ENCODE results near the gene RTP3.

The RTP3 gene

GRCh38 chr3:46466273-46466672 is 31.5 kb upstream of the RTP3 start:
- Histone ChIP-seq H2AFZ (ENCODE audit: low read depth, low read length, severe bottlenecking) (no peak overlapping the region), H3K27ac (ENCODE audit: low read depth, low read length) (no peak overlapping the region), H3K9ac (ENCODE audit: low read length) (no peak overlapping the region), H3K36me3 (ENCODE audit: low read length) (no peaks in the 10 kb centered on the region), H3K4me3 (ENCODE audit: insufficient read depth, low read length, poor library complexity, severe bottlenecking) (no peak overlapping the region), H3K27me3 (ENCODE audit: low read length) (no peaks in the 10 kb centered on the region), H3K79me2 (ENCODE audit: insufficient read depth, low read length) (no peaks in the 10 kb centered on the region), H3F3A (ENCODE audit: insufficient read depth) (no peaks in the 10 kb centered on the region), H3K9me2 (replicated peaks; ENCODE audit: insufficient read depth, low read length) (no peaks in the 10 kb centered on the region), H4K20me1 (ENCODE audit: low read depth, low read length) (no peaks in the 10 kb centered on the region), H3K4me2 (ENCODE audit: low read depth, low read length, poor library complexity, severe bottlenecking) (no peak overlapping the region), H3K9me3 (ENCODE audit: insufficient read depth, low read length) (no peaks in the 10 kb centered on the region)
- TF ChIP-seq, protein P1, sequence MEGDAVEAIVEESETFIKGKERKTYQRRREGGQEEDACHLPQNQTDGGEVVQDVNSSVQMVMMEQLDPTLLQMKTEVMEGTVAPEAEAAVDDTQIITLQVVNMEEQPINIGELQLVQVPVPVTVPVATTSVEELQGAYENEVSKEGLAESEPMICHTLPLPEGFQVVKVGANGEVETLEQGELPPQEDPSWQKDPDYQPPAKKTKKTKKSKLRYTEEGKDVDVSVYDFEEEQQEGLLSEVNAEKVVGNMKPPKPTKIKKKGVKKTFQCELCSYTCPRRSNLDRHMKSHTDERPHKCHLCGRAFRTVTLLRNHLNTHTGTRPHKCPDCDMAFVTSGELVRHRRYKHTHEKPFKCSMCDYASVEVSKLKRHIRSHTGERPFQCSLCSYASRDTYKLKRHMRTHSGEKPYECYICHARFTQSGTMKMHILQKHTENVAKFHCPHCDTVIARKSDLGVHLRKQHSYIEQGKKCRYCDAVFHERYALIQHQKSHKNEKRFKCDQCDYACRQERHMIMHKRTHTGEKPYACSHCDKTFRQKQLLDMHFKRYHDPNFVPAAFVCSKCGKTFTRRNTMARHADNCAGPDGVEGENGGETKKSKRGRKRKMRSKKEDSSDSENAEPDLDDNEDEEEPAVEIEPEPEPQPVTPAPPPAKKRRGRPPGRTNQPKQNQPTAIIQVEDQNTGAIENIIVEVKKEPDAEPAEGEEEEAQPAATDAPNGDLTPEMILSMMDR (IDR thresholded peaks at IDR 0.05; ENCODE audit: insufficient read depth, low read length, poor library complexity, severe bottlenecking), result no peak
- no peak for TF ChIP-seq EZH2phosphoT487 (conservative IDR thresholded peaks at IDR 0.05; ENCODE audit: low read length)

- no peaks in the 10 kb centered on the region for H3K36me3 ChIP-seq (ENCODE audit: low read length)
- no peaks in the 10 kb centered on the region for H4K20me1 ChIP-seq (ENCODE audit: low read depth, low read length)
- H3K79me2 ChIP-seq (ENCODE audit: insufficient read depth, low read length), result no peaks in the 10 kb centered on the region
- no peak overlapping the region for H3K4me2 ChIP-seq (ENCODE audit: low read depth, low read length, poor library complexity, severe bottlenecking)
- no peak overlapping the region for H3K27ac ChIP-seq (ENCODE audit: low read depth, low read length)
- H3K9me2 ChIP-seq (replicated peaks; ENCODE audit: insufficient read depth, low read length), result no peaks in the 10 kb centered on the region
- H3K9ac ChIP-seq (ENCODE audit: low read length), result no peak overlapping the region
- H3K9me3 ChIP-seq (ENCODE audit: insufficient read depth, low read length), result no peaks in the 10 kb centered on the region
- H3F3A ChIP-seq (ENCODE audit: insufficient read depth), result no peaks in the 10 kb centered on the region
- no peak for TF ChIP-seq EZH2phosphoT487 (conservative IDR thresholded peaks at IDR 0.05; ENCODE audit: low read length)
- TF ChIP-seq, protein P1 (IDR thresholded peaks at IDR 0.05; ENCODE audit: insufficient read depth, low read length, poor library complexity, severe bottlenecking), result no peak
- H3K4me3 ChIP-seq (ENCODE audit: insufficient read depth, low read length, poor library complexity, severe bottlenecking), result no peak overlapping the region
- H3K27me3 ChIP-seq (ENCODE audit: low read length), result no peaks in the 10 kb centered on the region
- no peak overlapping the region for H2AFZ ChIP-seq (ENCODE audit: low read depth, low read length, severe bottlenecking)
Observed at GRCh38 chr3:46466871-46467403, 30.8 kb upstream of the RTP3 start.

DNA sequence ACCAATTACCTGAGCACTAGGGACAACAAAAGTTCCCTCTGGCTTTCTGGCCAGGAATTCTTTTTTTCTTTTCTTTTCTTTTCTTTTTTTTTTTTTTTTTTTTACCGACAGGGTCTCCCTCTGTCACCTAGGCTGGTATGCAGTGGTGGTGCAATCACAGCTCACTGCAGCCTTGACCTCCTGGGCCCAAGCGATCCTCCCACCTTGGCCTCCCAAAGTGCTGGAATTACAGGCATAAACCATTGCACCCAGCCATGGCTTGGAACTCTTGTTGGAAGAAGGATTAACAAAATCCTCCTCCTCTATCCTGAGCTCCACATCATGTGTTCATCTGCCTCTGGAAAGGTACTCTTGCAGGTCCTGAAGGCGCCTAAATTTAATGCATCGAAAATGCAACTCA is 30.2 kb upstream of the RTP3 start:
- no peak overlapping the region for H2AFZ ChIP-seq (ENCODE audit: low read depth, low read length, severe bottlenecking)
- no peaks in the 10 kb centered on the region for H3K9me3 ChIP-seq (ENCODE audit: insufficient read depth, low read length)
- H3K9ac ChIP-seq (ENCODE audit: low read length), result no peak overlapping the region
- H4K20me1 ChIP-seq (ENCODE audit: low read depth, low read length), result no peaks in the 10 kb centered on the region
- H3K27me3 ChIP-seq (ENCODE audit: low read length), result no peaks in the 10 kb centered on the region
- H3K4me3 ChIP-seq (ENCODE audit: insufficient read depth, low read length, poor library complexity, severe bottlenecking), result no peak overlapping the region
- no peaks in the 10 kb centered on the region for H3K9me2 ChIP-seq (replicated peaks; ENCODE audit: insufficient read depth, low read length)
- H3K4me2 ChIP-seq (ENCODE audit: low read depth, low read length, poor library complexity, severe bottlenecking), result no peak overlapping the region
- H3K27ac ChIP-seq (ENCODE audit: low read depth, low read length), result no peak overlapping the region
- no peak for TF ChIP-seq EZH2phosphoT487 (conservative IDR thresholded peaks at IDR 0.05; ENCODE audit: low read length)
- TF ChIP-seq, protein P1 (IDR thresholded peaks at IDR 0.05; ENCODE audit: insufficient read depth, low read length, poor library complexity, severe bottlenecking), result no peak
- no peaks in the 10 kb centered on the region for H3K79me2 ChIP-seq (ENCODE audit: insufficient read depth, low read length)
- H3F3A ChIP-seq (ENCODE audit: insufficient read depth), result no peaks in the 10 kb centered on the region
- no peaks in the 10 kb centered on the region for H3K36me3 ChIP-seq (ENCODE audit: low read length)

Measured in SU-DHL-6 (cell line).